Amygdala (tissue), 56 donors: ENCODE measurements around the gene SMG7.

Source experiments
- DNase-seq, 56 donors: peaks; one replicate each; lab custom pipeline; 2025; lab: John Stamatoyannopoulos, UW

The SMG7 gene

DNA sequence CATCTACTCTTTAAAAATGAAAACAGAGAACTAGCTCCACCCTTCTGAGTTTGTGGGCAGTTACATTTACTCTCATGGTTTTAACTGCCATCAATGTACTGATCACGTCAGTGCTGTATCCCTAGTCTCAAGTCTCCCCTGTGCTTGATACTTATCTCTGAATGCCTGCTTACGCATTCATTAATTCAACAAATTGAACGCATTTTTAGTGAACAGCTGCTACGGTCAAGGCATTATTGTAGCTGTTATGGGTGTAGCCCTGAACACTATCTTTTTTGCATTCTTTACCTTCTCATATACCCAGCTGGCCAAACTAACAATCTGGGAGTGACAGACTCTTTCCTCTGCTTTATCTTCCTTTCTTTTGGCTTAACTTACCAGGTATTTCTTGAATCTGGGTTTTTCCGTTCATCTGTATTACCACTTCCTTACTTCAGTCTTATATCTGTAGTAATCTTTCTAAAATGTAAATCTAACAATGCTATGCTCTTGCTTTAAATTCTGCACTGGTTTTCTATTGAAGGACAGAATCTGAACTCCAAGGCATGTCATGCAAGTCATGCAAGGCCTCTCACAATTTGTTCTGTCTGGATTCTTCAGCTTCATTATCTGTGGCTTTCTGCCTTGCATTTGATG is 33.3 kb downstream of the SMG7 start:
- DNase-seq = no peak

DNA sequence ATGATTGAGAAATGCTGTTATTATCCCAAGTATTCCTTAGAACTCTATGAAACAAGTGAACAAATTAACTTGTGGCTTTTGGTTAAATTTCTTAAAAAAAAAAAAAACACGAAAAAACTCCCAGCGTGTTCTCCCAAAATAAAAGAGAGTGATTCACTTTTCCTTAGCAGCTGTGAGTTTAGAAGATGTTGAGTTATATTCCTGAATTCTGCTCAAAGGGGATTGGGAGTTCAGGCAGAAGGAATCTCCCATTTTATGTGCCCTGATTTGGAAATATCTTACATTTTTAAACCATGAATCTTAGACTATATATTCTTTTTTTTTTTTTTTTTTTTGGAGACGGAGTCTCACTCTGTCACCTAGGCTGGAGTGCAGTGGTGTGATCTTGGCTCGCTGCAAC is 34.3 kb downstream of the SMG7 start:
- no peak for DNase-seq

DNA sequence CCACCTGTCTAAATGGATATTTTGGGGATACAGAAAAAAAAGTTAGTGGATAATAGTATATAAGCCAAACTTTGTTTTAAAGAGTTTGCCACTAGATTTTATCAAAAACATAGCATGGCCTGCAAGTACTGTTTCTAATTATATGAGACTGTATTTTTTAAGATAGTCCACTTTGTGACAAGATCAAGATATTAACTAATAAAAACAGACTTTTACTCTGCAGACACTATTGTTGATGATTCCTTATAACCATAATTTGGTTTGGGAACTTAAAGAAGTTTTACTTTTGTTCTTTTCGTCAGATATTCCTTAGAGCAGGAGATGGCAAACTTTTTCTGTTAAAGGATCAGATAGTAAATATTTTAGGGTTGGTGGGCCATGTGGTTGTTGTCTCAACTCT is 36.4 kb downstream of the SMG7 start:
- DNase-seq = no peak

DNA sequence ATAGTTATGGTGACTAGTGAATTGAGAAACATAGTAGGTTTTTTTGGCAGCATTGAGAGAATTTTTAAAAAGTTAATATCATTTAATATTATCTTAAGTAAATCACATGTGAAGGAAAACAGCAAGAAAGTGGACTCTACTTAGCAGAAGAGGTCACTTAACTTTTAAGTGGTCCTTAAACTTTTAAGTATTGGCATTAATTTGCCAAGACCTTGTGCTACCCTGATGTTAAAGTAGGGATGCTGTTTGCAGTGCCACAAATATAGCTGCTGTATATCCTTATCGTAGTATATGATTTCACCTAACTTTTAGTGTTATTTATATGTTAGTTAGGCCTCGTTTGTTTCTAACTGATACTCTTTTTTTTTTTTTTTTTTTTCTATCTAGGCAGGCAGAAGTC is 40.2 kb downstream of the SMG7 start:
- DNase-seq = no peak

DNA sequence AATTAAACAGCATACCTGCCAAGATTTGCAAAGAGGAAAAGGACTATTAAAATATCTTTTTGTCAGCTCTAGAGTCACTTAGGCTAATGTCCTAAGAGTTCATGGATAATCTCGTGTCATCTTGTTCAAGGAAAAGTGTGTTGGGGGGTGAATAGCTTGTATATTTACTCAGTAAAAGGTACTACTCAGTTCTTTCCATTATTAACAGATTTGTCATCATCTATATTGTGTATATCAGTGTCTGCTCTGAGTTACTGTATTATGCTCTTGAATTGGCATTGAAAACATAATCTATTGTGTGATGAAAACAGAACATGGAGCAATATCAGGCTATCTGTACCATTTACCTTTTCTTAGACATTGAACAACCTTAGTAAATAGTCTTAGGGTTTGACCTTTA is 41.9 kb downstream of the SMG7 start:
- no peak for DNase-seq

DNA sequence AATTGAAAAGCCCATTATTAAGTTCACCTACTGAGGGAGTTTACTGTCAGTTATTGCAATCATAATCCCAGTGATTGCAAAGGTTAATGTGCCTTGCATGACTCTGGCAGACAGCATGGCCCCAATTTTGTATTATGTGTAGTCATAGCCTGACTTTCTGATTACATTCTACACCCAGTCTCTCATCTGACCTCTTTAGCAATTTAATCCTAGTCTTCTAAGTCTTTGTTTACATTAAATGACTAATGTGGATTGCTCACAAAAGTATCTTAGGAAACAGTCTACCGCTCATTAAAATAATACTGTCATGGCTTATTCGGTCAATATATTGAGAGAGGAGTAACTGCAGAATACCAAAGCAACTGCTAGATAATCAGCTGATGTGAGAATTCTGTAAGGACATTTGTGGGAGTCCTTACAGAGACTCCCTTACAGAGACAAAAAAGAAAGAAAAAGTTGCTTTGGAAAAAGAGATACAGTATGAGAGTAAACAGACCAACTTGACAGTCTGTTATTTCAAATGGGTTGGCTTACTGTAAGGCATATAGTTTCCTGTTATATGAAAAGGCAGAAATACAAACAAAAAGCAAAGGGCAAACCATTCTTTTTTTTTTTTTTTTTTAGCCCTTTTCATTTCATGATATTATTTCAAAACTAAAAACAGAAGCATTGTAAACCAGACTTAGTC is 42.8 kb downstream of the SMG7 start:
- no peak for DNase-seq

DNA sequence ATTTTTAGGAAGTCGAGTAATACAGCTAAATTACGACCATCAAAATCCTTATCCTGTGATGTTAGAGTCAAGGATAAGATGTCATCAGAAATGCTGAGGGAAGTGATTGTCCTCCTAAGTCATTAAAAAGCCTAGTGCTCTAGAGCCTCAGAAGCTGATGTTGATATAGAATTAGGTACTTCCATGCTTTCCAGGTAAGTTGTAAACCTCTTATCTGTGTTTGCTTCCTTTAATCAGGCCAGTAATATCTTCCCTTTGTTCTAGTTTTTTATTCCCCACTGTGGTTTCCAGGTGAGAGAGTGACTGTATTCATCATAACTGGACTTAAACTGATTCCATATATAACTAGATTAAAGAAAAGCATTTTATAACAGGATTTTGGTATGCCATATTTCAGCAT is 44.4 kb downstream of the SMG7 start:
- no peak for DNase-seq

DNA sequence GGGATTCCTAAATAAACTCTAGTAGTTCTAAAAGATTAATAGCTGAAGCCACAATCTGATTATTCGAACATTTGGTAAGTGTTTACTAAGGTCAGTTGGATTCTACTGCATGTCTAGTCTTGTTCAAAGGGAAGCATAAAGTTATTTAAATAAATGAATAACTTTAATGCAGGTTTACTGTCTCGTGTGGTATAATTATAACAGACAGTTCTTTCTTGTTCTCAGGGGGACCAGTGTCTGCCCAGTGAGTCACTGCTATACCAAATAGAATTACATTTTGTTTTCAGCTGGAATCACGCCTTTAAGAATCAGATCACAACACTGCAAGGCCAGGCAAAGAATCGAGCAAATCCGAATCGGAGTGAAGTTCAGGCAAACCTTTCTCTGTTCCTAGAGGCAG is 45.1 kb downstream of the SMG7 start:
- no peak for DNase-seq

DNA sequence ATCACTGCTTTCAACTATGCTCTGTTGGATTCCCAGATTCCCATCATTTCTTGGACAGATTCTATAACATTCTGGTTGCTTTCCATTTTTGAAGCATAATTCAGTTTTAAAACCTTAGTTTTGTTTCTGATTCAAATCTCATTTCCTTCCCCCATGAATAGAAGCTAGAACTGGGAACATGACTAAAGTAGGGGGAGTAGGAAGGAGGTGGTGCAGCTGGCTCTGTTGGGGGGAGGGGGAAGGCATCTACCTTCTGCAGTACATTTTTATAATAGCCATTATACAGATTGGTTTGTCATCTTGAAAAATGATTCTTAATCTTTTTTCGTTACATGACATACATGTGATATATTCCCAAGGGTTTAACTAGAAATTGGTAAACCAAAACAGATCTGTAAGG is 48.1 kb downstream of the SMG7 start:
- DNase-seq = no peak

DNA sequence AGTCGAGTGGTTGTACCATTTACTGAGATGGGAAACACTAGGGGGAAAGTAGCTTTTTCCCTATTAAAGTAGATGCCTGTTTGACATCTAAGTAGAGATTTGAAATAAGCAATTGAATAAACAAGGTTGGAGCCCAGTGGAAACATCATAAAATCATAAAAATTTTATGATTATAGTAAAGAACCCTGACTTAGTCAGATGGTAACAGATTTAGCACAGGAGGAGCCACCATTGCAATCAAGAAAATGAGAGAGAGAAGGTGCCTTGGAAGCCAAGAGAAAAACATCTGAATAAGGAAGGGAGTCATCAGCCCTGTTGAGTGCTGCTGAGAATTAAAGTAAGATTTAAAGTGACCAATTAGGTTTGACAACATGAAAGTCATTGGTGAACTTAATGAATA is 49.8 kb downstream of the SMG7 start:
- no peak for DNase-seq

DNA sequence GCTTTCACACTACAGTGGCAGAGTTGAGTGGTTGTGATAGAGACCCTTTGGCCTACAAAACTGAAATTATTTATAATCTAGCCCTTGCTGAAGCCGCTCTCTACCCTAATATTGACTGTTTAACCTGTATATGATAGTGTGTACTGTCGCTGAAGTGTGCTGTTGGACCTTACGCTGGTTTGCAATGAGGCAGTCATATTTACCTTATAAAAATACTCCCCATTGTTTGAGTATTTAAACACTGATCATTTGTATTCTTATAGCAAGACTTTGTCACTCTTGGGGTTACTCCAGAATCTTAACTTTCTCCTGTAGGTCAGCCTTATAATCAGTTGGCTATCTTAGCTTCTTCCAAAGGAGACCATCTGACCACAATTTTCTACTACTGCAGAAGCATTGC is 56.3 kb downstream of the SMG7 start:
- no peak for DNase-seq

DNA sequence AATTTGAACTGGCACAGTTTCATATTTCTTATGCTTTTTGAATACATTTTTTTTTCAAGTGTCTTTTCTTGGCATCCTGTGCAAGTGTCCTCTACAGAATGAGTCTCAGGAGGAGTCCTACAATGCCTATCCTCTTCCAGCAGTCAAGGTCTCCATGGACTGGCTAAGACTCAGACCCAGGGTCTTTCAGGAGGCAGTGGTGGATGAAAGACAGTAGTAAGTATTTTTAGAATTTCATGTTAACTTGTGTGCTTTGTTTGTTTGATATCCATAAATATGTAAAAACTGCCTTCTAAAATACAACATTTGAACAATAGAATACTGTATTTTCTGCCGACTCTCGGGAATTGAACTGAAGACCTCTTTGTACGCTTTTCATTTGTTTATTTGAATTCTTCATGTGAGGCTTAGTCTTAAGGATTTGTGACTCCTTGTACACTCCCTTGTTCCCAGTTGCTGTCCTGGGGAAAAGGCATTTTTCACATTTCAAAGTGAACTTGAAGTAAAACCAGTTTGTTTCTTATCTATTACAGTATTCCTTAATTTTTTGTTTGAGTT is 61.4 kb downstream of the SMG7 start:
- no peak for DNase-seq

DNA sequence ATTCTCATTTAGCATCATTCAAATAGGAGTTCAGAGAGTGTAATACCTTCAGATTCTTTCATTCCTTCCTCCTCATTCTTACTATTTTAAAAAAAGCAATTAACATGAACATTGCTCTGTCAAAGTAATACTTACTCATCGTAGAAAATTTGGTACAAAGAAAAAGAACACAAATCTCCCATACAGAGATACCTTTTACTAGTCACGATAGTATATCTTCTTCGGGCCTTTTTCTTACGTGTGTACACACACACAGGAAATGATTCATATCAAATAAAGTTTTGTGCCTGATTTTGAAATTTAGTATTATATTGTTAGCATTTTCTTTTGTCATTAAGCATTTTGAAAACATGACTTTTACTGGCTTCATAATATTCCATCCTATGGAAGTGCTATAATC is 65.1 kb downstream of the SMG7 start:
- no peak for DNase-seq

DNA sequence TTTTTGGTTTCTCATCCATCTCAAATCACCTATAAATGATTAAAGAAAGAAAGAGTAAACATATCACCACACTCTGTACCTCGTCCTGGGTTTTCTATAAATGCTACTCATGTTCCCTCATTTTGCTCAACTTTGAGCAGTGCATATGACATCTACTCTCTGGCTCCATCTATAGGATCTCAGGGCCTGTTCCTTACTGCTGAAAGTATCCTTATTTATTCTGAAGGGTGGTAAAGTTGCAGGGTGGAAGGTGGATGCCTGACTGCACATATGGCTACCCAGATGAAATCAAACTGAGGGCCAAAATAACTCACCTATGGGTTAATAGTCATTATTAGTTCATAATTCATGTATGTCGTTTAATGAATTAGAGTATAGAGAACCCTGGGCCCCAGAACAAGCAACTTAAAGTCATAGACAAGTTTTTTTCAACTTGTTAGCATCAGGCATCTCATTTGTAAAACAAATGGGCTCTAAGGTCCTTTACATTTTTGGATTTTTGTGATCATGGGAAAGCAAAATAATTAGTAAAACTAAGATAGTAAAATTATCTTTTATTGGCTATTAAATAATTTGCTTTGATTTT is 71.4 kb downstream of the SMG7 start:
- DNase-seq = peak in 3 of 56 donors; percentile 3 to 32 (median 5)

DNA sequence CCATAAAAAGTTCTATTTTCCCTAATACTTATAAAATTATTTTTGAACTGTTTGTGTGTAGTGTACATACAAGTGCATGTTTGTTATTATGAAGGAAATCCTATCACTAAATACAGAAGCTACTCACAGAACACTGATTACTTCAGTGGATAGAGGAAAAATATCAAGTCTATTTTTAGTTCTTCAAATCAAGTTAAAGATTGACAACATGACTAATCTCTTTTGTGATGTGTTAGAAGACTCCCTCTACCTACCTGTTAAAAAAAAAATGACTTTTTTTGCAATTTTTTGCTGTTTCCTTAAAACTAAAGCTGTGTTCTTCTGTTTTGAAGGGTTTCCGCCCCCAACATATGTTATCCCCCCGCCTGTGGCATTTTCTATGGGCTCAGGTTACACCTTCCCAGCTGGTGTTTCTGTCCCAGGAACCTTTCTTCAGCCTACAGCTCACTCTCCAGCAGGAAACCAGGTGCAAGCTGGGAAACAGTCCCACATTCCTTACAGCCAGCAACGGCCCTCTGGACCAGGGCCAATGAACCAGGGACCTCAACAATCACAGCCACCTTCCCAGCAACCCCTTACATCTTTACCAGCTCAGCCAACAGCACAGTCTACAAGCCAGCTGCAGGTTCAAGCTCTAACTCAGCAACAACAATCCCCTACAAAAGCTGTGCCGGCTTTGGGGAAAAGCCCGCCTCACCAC is 72.4 kb downstream of the SMG7 start:
- no peak for DNase-seq

DNA sequence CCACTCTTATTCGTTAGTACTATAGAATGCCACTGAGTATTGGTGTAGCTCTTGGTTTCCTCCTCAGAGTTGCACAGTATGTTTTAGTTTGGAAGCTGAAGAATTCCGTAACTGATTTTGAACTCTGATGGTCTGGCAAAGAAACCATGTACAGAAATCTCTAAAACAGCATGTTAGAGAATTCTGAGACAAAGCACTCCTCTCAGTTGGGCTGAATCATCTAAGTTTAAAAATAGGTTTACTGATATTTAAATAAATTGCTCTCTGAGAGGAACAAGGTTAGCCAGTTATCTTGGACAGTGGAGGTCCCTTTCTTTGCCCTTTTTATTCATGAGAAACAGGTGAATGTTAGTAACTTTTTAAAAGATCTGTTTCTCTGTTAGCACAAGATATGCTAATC is 74.1 kb downstream of the SMG7 start:
- no peak for DNase-seq

DNA sequence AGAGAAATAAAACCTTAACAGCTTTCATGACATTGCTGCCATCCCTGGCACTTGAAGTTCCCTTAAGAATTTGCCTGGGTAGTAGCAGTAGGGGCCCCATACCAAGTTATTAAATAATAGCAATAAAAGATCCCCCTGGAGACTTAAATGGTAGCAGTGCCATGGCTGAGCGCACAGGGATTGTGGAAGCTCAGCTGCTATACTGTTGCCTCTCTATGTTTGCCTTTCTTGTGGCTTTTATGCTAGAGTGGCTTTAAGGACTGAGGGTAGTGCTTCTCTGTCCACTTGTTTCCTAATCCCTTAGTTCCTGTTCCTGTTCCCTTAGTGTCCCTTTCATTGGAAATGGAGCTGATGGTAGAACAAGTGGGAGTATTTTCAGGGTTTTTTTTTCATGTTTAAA is 75.8 kb downstream of the SMG7 start:
- no peak for DNase-seq

DNA sequence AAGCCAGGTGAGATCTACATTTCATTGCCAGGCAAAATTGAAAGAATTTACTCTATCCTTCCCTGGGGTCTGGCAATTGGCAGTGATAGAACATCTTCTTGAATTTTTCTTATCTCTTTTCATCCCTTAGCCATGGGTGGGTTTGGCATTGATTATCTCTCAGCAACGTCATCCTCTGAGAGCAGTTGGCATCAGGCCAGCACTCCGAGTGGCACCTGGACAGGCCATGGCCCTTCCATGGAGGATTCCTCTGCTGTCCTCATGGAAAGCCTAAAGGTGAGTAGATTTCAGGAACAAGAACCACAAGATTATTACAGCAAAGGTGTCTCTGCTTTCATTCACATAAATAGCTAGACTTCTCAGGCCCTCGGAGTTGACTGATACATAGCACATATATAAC is 78.6 kb downstream of the SMG7 start:
- DNase-seq = peak in 1 of 56 donors; percentile 16

DNA sequence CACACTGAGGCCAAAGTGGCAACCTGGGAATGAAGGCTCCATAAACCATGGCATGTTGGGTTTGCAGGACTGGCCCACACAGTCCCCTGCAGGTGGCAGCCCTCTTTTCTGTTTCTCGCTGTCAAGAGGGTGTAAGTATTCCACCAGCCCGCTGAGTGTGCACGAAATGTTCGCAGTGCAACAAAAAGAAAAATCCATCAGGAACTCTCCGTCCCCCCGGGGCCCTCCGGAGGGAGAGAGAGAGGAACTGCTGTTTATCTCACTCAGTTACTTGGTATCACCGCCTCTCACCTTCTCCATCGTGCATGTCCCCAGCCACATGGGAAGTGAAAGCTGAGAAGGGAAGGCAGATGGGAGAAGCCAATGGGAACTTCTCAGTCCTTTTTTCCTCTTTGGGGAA is 79.6 kb downstream of the SMG7 start:
- peak in 1 of 56 donors; percentile 12 for DNase-seq

DNA sequence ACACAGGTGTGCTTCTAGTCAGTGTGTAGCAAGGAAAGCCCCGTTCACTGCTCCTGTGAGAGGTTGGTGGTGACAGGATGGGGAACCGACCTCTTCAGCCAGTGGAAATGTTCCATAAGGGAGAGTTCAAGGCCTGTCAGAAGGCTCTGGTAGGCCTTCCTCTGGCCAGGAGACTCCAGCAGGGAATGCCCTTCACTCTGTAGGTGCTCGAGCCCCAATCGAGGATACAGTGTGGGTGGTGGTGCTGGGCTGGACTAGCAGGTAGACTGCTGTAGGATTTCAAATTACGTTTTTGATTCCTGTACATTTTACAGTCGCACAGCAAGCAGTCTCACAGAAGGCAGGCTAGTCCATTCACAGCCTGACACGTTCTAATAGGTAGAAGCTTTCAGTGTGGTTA is 80.1 kb downstream of the SMG7 start:
- no peak for DNase-seq

DNA sequence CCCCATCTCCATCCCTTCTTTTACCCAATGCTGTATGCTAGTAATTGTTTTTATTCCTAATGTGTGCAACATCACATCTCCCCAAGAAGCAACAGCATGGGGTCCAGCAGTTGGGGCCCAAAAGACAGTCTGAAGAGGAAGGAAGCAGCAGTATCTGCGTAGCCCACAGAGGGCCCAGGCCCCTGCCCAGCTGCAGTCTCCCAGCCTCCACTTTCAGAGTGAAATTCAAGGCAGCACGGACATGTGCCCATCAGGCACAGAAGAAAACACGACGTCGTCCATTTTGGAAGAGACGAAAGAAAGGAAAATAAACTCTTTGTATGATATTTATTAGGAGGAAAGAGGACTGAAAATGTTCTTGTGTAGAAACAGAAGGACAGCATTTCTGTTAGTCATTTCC is 80.6 kb downstream of the SMG7 start:
- no peak for DNase-seq
